Activated T-helper 2 cell treated with anti-CD3 and anti-CD28 coated beads, Interferon-gamma antibody, Interleukin-2, Interleukin-4, amounts not matched to agents 10 μg/mL and 5 μg/mL and 100 μg/mL, durations not matched to agents 14 hours and 24 hours and 36 hours (primary cell): Measurements from ENCODE around the gene STAG2. TPM values are rescaled to one million over a fixed set of nuclear protein-coding genes. Genes with fewer than 3 reads are reported as not detected.
A peak's percentile ranks its signal among the peaks of the same experiment; 100 is the strongest.
"Not testable (repeated sequence)": the region's sequence is repeated elsewhere in the genome, so short reads cannot be mapped to it uniquely, and the experiment has no call there.

Source experiments
- DNase-seq: peaks from one replicate; pipeline ENCODE4 v3.0.0; 2021; ENCODE audit warnings: low spot score
- H3K27ac Mint-ChIP-seq: one replicate; pipeline ENCODE4 v1.8.0; 2021; ENCODE audit warnings: mixed read lengths
- H3K27me3 Mint-ChIP-seq: one replicate; pipeline ENCODE4 v1.8.0; 2021; ENCODE audit warnings: low read depth, mixed read lengths
- H3K36me3 Mint-ChIP-seq: one replicate; pipeline ENCODE4 v1.8.0; 2021; ENCODE audit warnings: low read depth, mixed read lengths
- H3K4me1 Mint-ChIP-seq: one replicate; pipeline ENCODE4 v1.8.0; 2021; ENCODE audit warnings: low read depth, mixed read lengths
- H3K4me3 Mint-ChIP-seq: one replicate; pipeline ENCODE4 v1.8.0; 2021; ENCODE audit warnings: low read depth, mild to moderate bottlenecking, moderate library complexity, mixed read lengths
- H3K9me3 Mint-ChIP-seq: one replicate; pipeline ENCODE4 v1.8.0; 2021; ENCODE audit warnings: mixed read lengths
- intact Hi-C: fragments of 100-400 bp; cut with micrococcal nuclease; formaldehyde crosslinking; loops from one replicate; pipeline ENCODE4 v1.15.1; 2023
- total RNA-seq: library from RNA; stranded (reverse); gene quantifications from 2 replicates; pipeline ENCODE4 v1.2.3, GENCODE V29; 2022

STAG2 gene
- total RNA-seq, 1 donor from 2014 or later: 105 TPM

DNA sequence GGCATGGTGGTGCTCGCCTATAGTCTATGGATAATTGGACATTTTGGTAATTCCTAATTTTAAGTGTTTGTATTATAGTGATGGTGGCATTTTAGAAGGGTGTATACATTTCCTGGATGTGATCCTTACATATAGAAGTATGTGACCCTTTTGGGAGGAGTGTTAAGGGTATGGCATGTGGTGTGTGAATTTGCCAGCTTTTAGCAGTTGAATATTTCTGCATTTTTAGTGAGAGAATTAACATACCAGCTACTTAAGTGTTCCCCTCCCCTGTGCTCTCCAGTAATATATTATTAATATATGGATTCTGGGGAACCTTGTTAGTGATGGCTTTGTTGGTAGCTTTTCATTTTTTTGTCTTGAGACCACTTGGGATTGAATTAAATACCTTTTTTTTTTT, 55.3 kb downstream of the STAG2 start:
- intact Hi-C loops: no loop called here
- no peak overlapping the region for H3K27ac Mint-ChIP-seq
- H3K9me3 Mint-ChIP-seq: no peaks in the 10 kb centered on the region
- H3K4me1 Mint-ChIP-seq: peaks cover 19% of the 10 kb centered on the region
- no peak overlapping the region for H3K4me3 Mint-ChIP-seq
- H3K27me3 Mint-ChIP-seq: no peaks in the 10 kb centered on the region
- H3K36me3 Mint-ChIP-seq: no peaks in the 10 kb centered on the region
- DNase-seq: no peak

DNA sequence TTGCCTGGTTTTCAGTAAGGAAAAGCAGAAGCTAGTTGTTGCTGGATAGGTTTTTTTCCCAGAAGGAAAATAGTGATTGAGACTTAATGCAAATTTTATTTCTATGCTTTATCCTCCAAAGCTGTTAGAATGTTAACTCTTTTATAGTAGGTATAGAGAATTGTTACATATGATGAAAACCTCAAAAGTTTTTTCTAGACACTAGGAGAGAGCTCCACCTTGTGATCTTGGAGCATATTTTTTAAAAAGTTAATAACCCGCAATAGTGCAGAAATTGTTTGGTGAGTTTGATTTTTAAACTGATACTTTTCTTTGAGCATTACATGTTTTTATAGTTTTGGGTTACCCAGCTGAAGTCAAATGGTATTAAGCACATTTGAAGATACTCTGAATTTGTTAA, 56.5 kb downstream of the STAG2 start:
- no peaks in the 10 kb centered on the region for H3K36me3 Mint-ChIP-seq
- no peaks in the 10 kb centered on the region for H3K27me3 Mint-ChIP-seq
- H3K4me3 Mint-ChIP-seq: no peak overlapping the region
- no peaks in the 10 kb centered on the region for H3K9me3 Mint-ChIP-seq
- intact Hi-C loops: no loop called here
- no peak for DNase-seq
- no peak overlapping the region for H3K27ac Mint-ChIP-seq
- H3K4me1 Mint-ChIP-seq: peaks cover 16% of the 10 kb centered on the region

DNA sequence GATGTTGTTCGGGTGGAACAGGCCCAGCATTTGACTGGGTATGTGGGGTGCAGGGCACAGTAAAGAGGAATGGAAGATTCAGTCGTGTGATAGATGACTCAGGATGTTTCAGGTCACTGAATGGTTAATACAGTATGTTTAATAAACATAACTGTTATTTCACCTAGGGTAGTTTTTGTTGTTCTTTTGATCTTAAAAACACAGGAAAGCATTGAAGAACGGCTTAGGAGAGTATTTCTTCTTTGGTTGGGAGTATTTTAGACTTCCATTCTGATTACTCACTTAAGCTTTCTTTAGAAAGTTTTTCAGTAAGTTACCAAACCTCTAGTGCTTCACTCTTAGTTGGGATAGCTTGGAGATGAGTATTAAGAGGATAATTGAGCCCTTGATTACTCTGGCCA, 62.3 kb downstream of the STAG2 start:
- no peak overlapping the region for H3K27ac Mint-ChIP-seq
- H3K27me3 Mint-ChIP-seq: no peaks in the 10 kb centered on the region
- H3K4me1 Mint-ChIP-seq: peaks cover 12% of the 10 kb centered on the region
- no peak for DNase-seq
- intact Hi-C loops: no loop called here
- H3K9me3 Mint-ChIP-seq: no peaks in the 10 kb centered on the region
- H3K4me3 Mint-ChIP-seq: no peak overlapping the region
- peaks cover 14% of the 10 kb centered on the region for H3K36me3 Mint-ChIP-seq

DNA sequence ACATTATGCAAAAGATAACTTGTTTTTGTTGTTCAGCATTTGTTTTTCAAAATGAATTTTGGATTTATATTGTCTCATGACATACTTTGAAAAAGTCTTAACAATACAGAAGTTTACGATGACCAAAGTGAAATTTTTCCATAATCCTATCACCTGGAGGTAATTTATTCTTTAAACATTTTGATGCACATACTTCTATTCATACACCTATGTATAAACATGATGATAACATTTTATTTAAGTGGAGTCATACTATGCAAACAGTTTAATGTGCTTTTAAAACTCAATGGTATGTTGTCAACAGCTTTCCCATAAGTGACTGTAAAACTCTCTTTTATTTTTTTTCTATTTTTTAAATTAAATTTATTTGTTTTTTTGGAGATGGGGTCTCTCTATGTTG, 65.0 kb downstream of the STAG2 start:
- Mint-ChIP-seq H3K36me3 (peaks cover 14% of the 10 kb centered on the region), H3K27me3 (no peaks in the 10 kb centered on the region), H3K9me3 (no peaks in the 10 kb centered on the region), H3K4me1 (peaks cover 10% of the 10 kb centered on the region), H3K27ac (no peak overlapping the region), H3K4me3 (no peak overlapping the region)
- intact Hi-C loops: no loop called here
- DNase-seq: no peak

DNA sequence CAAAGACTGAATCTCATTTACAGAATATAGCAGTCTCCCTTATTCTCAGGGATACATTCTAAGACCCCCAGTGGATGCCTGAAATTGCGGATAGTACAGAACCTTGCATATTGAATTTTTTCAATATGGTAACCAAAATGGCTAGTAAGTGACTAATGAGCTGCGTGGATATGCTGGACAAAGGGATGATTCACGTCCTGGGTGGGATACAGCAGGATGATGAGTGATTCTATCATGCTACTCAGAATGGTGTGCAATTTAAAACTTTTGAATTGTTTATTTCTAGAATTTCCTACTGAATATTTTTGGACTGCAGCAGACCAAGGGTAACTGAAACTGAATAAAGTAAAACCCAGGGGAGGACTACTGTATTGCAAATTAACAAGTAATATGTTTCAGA, 66.7 kb downstream of the STAG2 start:
- no peaks in the 10 kb centered on the region for H3K9me3 Mint-ChIP-seq
- intact Hi-C loops: no loop called here
- H3K27me3 Mint-ChIP-seq: no peaks in the 10 kb centered on the region
- DNase-seq: no peak
- H3K4me1 Mint-ChIP-seq: peaks cover 8% of the 10 kb centered on the region
- no peak overlapping the region for H3K27ac Mint-ChIP-seq
- H3K4me3 Mint-ChIP-seq: no peak overlapping the region
- peaks cover 14% of the 10 kb centered on the region for H3K36me3 Mint-ChIP-seq

DNA sequence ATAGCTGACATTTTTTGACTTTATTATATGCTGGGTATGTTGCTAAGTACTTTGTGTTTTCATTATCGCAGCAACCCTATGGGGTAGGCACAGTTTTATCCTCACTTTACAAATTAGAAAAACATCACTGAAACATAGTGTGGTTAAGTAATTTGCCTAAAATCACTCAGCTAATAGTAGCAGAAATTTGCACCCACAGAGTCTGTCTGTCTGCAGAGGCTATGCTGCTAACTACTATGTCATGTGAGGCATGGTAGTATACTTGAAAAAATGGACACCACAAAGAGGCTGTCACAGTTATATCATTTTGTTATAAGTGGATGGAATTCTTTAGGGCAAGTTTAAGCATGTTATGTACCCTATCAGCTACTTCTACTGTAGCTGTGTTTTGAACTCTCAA, 69.0 kb downstream of the STAG2 start:
- Mint-ChIP-seq H3K9me3 (no peaks in the 10 kb centered on the region), H3K27ac (no peak overlapping the region)

DNA sequence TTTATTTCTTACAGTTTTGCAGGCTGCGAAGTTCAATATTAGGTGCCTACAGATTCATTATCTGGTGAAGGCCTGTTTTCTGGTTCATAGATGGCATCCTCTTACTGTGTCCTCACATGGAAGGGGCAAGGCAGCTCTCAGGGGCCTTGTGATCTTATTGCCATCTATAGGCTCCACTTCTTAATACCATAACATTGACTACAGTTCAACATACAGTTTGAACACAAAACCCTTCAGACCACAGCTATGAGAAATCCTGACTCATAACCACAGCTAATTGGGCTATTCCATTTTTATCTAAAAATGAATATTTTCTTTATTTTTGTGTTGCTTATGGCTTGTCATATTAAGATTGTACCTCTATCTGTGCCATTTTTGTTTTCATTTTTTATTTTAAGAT, 72.3 kb downstream of the STAG2 start:
- no peak for DNase-seq
- no peaks in the 10 kb centered on the region for H3K27me3 Mint-ChIP-seq
- no peak overlapping the region for H3K27ac Mint-ChIP-seq
- no peaks in the 10 kb centered on the region for H3K9me3 Mint-ChIP-seq
- H3K4me1 Mint-ChIP-seq: peaks cover 5% of the 10 kb centered on the region
- H3K4me3 Mint-ChIP-seq: no peak overlapping the region
- intact Hi-C loops: no loop called here
- peaks cover 7% of the 10 kb centered on the region for H3K36me3 Mint-ChIP-seq

More for the DNA sequence above, 69.0 kb downstream of the STAG2 start:
- Mint-ChIP-seq H3K36me3 (peaks cover 13% of the 10 kb centered on the region), H3K4me3 (no peak overlapping the region), H3K4me1 (peaks cover 5% of the 10 kb centered on the region), H3K27me3 (no peaks in the 10 kb centered on the region)
- intact Hi-C loops: no loop called here
- DNase-seq: no peak

DNA sequence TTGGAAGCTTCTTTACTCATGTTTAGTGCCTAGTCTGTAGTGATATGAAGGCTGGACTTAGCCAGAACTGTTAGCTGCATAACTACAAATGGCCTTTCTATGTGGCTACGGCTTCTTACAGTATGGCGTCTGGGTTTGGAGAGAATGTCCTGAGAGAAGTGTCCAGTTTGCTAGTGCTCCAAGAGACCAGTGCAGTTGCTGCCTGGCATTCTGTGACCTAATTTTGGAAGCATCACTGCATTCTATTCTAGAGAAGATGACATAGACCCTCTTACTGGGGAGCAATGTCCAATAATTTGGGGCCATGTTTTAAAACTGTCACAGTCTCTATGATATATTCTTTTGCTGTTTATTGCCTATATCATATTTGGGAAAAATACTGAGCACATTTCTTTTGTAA, 74.2 kb downstream of the STAG2 start:
- peaks cover 7% of the 10 kb centered on the region for H3K36me3 Mint-ChIP-seq
- H3K27me3 Mint-ChIP-seq: no peaks in the 10 kb centered on the region
- DNase-seq: no peak
- intact Hi-C loops: no loop called here
- no peak overlapping the region for H3K27ac Mint-ChIP-seq
- H3K9me3 Mint-ChIP-seq: no peaks in the 10 kb centered on the region
- H3K4me1 Mint-ChIP-seq: peaks cover 10% of the 10 kb centered on the region
- H3K4me3 Mint-ChIP-seq: no peak overlapping the region

DNA sequence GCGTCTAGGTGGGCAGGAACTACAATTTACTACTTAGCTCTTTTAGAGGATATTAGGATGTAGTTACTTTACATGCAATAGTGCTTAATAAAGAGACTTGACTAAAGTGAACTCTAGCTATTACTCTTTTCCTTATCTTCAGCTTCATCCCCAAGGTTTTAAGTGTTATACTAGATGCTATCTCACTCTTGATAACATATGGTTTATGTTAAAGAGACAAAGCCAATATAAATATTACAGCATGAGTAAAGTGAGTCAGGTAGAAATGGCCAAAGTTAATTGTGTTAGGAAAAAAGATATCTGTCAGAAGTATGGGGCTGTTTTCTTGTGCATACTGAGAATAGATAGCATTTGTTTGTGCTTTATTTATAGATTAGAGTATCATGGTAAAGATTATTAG, 80.5 kb downstream of the STAG2 start:
- no peaks in the 10 kb centered on the region for H3K9me3 Mint-ChIP-seq
- peak overlapping the region; percentile 67 for H3K27ac Mint-ChIP-seq
- peaks cover 23% of the 10 kb centered on the region for H3K4me1 Mint-ChIP-seq
- H3K4me3 Mint-ChIP-seq: no peak overlapping the region
- no peaks in the 10 kb centered on the region for H3K27me3 Mint-ChIP-seq
- intact Hi-C loops: no loop called here
- no peak for DNase-seq
- peaks cover 30% of the 10 kb centered on the region for H3K36me3 Mint-ChIP-seq

DNA sequence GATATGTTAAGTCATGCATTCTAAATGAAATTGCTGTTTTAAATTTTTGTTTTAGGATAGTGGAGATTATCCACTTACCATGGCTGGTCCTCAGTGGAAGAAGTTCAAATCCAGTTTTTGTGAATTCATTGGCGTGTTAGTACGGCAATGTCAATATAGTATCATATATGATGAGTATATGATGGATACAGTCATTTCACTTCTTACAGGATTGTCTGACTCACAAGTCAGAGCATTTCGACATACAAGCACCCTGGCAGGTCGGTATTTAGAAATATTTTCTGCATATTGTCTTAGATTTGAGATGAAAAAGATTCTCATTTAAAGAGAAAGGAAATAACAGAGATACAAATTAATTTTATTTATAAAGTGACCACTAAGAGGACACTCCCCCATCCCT, 83.6 kb downstream of the STAG2 start:
- H3K4me3 Mint-ChIP-seq: no peak overlapping the region
- intact Hi-C loops: no loop called here
- peaks cover 22% of the 10 kb centered on the region for H3K4me1 Mint-ChIP-seq
- H3K9me3 Mint-ChIP-seq: no peaks in the 10 kb centered on the region
- DNase-seq: no peak
- no peak overlapping the region for H3K27ac Mint-ChIP-seq
- peaks cover 43% of the 10 kb centered on the region for H3K36me3 Mint-ChIP-seq
- no peaks in the 10 kb centered on the region for H3K27me3 Mint-ChIP-seq

DNA sequence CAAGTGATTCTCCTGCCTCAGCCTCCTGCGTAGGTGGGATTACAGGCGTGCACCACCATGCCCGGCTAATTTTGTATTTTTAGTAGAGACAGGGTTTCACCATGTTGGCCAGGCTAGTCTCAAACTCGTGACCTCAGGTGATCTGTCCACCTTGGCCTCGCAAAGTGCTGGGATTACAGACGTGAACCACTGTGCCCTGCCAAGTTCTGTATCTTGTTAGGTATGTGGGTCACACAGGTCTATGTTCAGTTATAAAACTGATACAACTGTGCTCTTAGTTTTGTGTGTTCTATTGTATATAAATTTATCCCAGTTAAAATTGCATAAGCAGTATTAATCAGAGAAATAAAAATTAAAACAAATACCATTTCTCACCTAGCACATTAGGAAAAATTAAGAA, 122.9 kb downstream of the STAG2 start:
- not testable (repeated sequence) for H3K9me3 Mint-ChIP-seq
- H3K4me1 Mint-ChIP-seq: peaks cover 21% of the 10 kb centered on the region

DNA sequence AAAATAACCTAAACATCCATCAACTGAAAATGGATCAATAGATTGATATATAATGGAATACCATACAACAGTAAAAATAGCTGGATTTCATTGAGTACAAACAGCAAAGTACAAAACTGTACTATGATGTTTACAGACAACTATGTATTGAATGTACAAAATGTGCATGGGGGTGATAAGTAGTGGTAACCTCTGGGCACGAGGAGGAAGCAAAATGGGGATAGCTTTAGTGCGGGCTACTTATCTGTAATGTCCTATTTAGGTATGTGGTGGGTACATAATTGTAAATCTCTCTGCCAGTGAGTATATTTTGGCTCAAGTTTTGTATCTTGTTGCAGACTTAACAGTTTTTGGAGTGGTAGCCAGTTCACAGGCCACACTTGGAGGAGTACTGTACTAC, 123.6 kb downstream of the STAG2 start:
- no peaks in the 10 kb centered on the region for H3K27me3 Mint-ChIP-seq
- intact Hi-C loops: no loop called here
- H3K9me3 Mint-ChIP-seq: no peaks in the 10 kb centered on the region
- H3K4me3 Mint-ChIP-seq: no peak overlapping the region
- no peak for DNase-seq
- peaks cover 21% of the 10 kb centered on the region for H3K4me1 Mint-ChIP-seq
- peaks cover 44% of the 10 kb centered on the region for H3K36me3 Mint-ChIP-seq
- no peak overlapping the region for H3K27ac Mint-ChIP-seq

More for the DNA sequence above, 122.9 kb downstream of the STAG2 start:
- intact Hi-C loops, H3K27me3 Mint-ChIP-seq, H3K27ac Mint-ChIP-seq, DNase-seq, H3K4me3 Mint-ChIP-seq: not testable (repeated sequence)
- peaks cover 45% of the 10 kb centered on the region for H3K36me3 Mint-ChIP-seq

DNA sequence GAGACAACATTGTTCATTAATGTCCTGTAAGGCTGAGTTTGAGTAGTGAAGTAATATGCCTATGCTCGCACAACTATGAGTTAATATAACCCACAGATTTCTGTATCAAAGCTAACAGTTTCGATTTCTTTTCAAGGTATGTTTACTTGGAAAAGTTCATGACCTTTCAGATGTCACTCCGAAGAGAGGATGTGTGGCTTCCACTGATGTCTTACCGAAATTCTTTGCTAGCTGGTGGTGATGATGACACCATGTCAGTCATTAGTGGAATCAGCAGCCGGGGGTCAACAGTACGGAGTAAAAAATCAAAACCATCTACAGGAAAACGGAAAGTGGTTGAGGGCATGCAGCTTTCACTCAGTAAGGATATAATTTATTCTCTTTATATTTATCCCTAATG, 124.9 kb downstream of the STAG2 start:
- Mint-ChIP-seq H3K36me3 (peaks cover 50% of the 10 kb centered on the region), H3K27me3 (no peaks in the 10 kb centered on the region), H3K27ac (peak overlapping the region; percentile 62), H3K4me3 (no peak overlapping the region), H3K4me1 (peaks cover 21% of the 10 kb centered on the region), H3K9me3 (no peaks in the 10 kb centered on the region)
- intact Hi-C loops: loop anchor here (2.0 kb wide), 3 partner anchors 48 to 132 kb away; partner anchors contain the start of gene STAG2
- DNase-seq: peak; percentile 29
